ENCODE results near the gene NEGR1. TPM values are rescaled to one million over a fixed set of nuclear protein-coding genes. Genes with fewer than 3 reads are reported as not detected.

Gene NEGR1
- total RNA-seq, 1 experiment from 2014 or later = 0.05 TPM

DNA sequence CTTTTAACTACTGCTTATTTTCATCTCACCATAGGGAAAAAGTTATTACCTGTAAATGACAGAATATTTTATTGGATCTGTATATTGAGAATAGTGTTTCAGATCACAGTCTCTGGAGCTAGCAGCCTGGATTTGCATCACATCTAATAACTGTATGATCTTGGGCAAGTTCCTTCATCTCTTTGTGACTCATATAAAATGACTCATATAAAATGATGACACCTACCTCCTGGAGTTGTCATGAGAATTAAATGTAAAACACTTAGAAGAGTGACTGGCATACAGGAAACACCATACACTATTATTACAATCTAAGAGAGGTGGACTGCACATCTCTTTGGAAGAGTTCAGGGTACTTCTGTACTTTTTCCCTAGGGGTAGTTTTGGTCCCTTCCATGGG is 421.3 kb downstream of the NEGR1 start:
- H2AFZ ChIP-seq (ENCODE audit: low read depth, low read length, poor library complexity, severe bottlenecking) = no peak overlapping the region
- no peak overlapping the region for H3K4me2 ChIP-seq (ENCODE audit: low read length)
- H3K36me3 ChIP-seq (ENCODE audit: control insufficient read depth in 1 of 2, insufficient read depth in 2 of 2, low read length in 2 of 2) = no peaks in the 10 kb centered on the region
- TF ChIP-seq EGR1 (IDR thresholded peaks at IDR 0.05; ENCODE audit: low read depth) (no peak), EZH2 (IDR thresholded peaks at IDR 0.05) (no peak), TCF7L2 (IDR thresholded peaks at IDR 0.05; ENCODE audit: borderline replicate concordance, extremely low read depth, insufficient read depth, insufficient read length) (peak; percentile 55)
- TF ChIP-seq, protein P1, sequence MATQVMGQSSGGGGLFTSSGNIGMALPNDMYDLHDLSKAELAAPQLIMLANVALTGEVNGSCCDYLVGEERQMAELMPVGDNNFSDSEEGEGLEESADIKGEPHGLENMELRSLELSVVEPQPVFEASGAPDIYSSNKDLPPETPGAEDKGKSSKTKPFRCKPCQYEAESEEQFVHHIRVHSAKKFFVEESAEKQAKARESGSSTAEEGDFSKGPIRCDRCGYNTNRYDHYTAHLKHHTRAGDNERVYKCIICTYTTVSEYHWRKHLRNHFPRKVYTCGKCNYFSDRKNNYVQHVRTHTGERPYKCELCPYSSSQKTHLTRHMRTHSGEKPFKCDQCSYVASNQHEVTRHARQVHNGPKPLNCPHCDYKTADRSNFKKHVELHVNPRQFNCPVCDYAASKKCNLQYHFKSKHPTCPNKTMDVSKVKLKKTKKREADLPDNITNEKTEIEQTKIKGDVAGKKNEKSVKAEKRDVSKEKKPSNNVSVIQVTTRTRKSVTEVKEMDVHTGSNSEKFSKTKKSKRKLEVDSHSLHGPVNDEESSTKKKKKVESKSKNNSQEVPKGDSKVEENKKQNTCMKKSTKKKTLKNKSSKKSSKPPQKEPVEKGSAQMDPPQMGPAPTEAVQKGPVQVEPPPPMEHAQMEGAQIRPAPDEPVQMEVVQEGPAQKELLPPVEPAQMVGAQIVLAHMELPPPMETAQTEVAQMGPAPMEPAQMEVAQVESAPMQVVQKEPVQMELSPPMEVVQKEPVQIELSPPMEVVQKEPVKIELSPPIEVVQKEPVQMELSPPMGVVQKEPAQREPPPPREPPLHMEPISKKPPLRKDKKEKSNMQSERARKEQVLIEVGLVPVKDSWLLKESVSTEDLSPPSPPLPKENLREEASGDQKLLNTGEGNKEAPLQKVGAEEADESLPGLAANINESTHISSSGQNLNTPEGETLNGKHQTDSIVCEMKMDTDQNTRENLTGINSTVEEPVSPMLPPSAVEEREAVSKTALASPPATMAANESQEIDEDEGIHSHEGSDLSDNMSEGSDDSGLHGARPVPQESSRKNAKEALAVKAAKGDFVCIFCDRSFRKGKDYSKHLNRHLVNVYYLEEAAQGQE (IDR thresholded peaks at IDR 0.05; ENCODE audit: low read depth) = no peak
- TF ChIP-seq, protein P2, sequence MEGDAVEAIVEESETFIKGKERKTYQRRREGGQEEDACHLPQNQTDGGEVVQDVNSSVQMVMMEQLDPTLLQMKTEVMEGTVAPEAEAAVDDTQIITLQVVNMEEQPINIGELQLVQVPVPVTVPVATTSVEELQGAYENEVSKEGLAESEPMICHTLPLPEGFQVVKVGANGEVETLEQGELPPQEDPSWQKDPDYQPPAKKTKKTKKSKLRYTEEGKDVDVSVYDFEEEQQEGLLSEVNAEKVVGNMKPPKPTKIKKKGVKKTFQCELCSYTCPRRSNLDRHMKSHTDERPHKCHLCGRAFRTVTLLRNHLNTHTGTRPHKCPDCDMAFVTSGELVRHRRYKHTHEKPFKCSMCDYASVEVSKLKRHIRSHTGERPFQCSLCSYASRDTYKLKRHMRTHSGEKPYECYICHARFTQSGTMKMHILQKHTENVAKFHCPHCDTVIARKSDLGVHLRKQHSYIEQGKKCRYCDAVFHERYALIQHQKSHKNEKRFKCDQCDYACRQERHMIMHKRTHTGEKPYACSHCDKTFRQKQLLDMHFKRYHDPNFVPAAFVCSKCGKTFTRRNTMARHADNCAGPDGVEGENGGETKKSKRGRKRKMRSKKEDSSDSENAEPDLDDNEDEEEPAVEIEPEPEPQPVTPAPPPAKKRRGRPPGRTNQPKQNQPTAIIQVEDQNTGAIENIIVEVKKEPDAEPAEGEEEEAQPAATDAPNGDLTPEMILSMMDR (IDR thresholded peaks at IDR 0.05 in 2 of 3, conservative IDR thresholded peaks at IDR 0.05 in 1 of 3; ENCODE audit: borderline replicate concordance in 1 of 3, insufficient read depth in 1 of 3, low read depth in 2 of 3, low read length in 2 of 3) = no peak
- DNase-seq (ENCODE audit: low read depth, low spot score) = no peak
- intact Hi-C loops (cut with micrococcal nuclease) = no loop called here
- RAD21 ChIA-PET (ENCODE audit: low non-redundant PET in 1 of 2, low total read pairs in 2 of 2, uncharacterized antibody in 2 of 2, unreplicated experiment in 2 of 2) = no interaction called here
- CTCF ChIA-PET = no interaction called here
- no peaks in the 10 kb centered on the region for H3K79me2 ChIP-seq (ENCODE audit: insufficient read depth, low read length)
- no peak overlapping the region for H3K4me3 ChIP-seq (replicated peaks in 1 of 2; ENCODE audit: low read depth in 1 of 2, low read length in 2 of 2)
- H3K9ac ChIP-seq (ENCODE audit: low read length) = no peak overlapping the region
- POLR2A ChIA-PET = no interaction called here
- no peaks in the 10 kb centered on the region for H4K20me1 ChIP-seq (ENCODE audit: insufficient read depth)
- H3K4me1 ChIP-seq (ENCODE audit: control insufficient read depth in 1 of 2, insufficient read depth in 2 of 2, low read length in 2 of 2) = no peaks in the 10 kb centered on the region
- H3K9me3 ChIP-seq (ENCODE audit: control insufficient read depth in 1 of 2, insufficient read depth in 1 of 2, low read depth in 1 of 2, low read length in 2 of 2) = peaks cover 5 to 7% of the 10 kb centered on the region in 2 experiments; a peak in 2 of 4 replicates
- H3K9me2 ChIP-seq (ENCODE audit: insufficient read depth) = no peaks in the 10 kb centered on the region
- ATAC-seq = no peak
- no peak overlapping the region for H3K27ac ChIP-seq (ENCODE audit: low read depth, low read length)
- BruUV-seq (replicated peaks) = no TSS peak
- no peaks in the 10 kb centered on the region for H3K27me3 ChIP-seq (ENCODE audit: insufficient read depth, low read length)
